Measurements from ENCODE around the gene MAL.

MAL gene

GRCh38 chr2:95009412-95009811 lies 16.1 kb upstream of the MAL start:
- Histone ChIP-seq H3K27me3 (ENCODE audit: insufficient read depth, low read length) (peaks cover 3% of the 10 kb centered on the region; the same call in 1 of the 2 replicates), H3K4me3 (ENCODE audit: low read length) (no peak overlapping the region), H3K9me3 (ENCODE audit: insufficient read depth, low read depth, low read length) (no peaks in the 10 kb centered on the region), H3K27ac (ENCODE audit: low read length) (no peak overlapping the region), H3K9ac (ENCODE audit: low read depth, low read length) (no peak overlapping the region), H3K36me3 (ENCODE audit: insufficient read depth, low read depth, low read length) (no peaks in the 10 kb centered on the region), H3K4me1 (ENCODE audit: insufficient read depth, low read length) (no peaks in the 10 kb centered on the region; the same call in 1 of the 2 replicates)

GRCh38 chr2:95010126-95010525 lies 15.4 kb upstream of the MAL start:
- H3K27me3 ChIP-seq (ENCODE audit: insufficient read depth, low read length): peaks cover 3% of the 10 kb centered on the region; the same call in 1 of the 2 replicates

GRCh38 chr2:95010718-95011117 lies 14.8 kb upstream of the MAL start:
- H3K9me3 ChIP-seq (ENCODE audit: insufficient read depth, low read depth, low read length): no peaks in the 10 kb centered on the region
- H3K4me1 ChIP-seq (ENCODE audit: insufficient read depth, low read length): no peaks in the 10 kb centered on the region; the same call in 1 of the 2 replicates
- H3K9ac ChIP-seq (ENCODE audit: low read depth, low read length): no peak overlapping the region
- no peak overlapping the region for H3K4me3 ChIP-seq (ENCODE audit: low read length)
- no peak overlapping the region for H3K27ac ChIP-seq (ENCODE audit: low read length)
- peaks cover 3% of the 10 kb centered on the region; the same call in 1 of the 2 replicates for H3K27me3 ChIP-seq (ENCODE audit: insufficient read depth, low read length)
- H3K36me3 ChIP-seq (ENCODE audit: insufficient read depth, low read depth, low read length): no peaks in the 10 kb centered on the region

More at GRCh38 chr2:95010126-95010525, 15.4 kb upstream of the MAL start:
- Histone ChIP-seq H3K27ac (ENCODE audit: low read length) (no peak overlapping the region), H3K4me3 (ENCODE audit: low read length) (no peak overlapping the region), H3K36me3 (ENCODE audit: insufficient read depth, low read depth, low read length) (no peaks in the 10 kb centered on the region), H3K9me3 (ENCODE audit: insufficient read depth, low read depth, low read length) (no peaks in the 10 kb centered on the region), H3K9ac (ENCODE audit: low read depth, low read length) (no peak overlapping the region), H3K4me1 (ENCODE audit: insufficient read depth, low read length) (no peaks in the 10 kb centered on the region; the same call in 1 of the 2 replicates)

- Histone ChIP-seq H3K9me3 (ENCODE audit: insufficient read depth, low read depth, low read length) (no peaks in the 10 kb centered on the region), H3K4me1 (ENCODE audit: insufficient read depth, low read length) (no peaks in the 10 kb centered on the region), H3K27me3 (ENCODE audit: insufficient read depth, low read length) (peaks cover 3% of the 10 kb centered on the region; the same call in 1 of the 2 replicates), H3K36me3 (ENCODE audit: insufficient read depth, low read depth, low read length) (no peaks in the 10 kb centered on the region), H3K4me3 (ENCODE audit: low read length) (no peak overlapping the region), H3K9ac (ENCODE audit: low read depth, low read length) (no peak overlapping the region), H3K27ac (ENCODE audit: low read length) (no peak overlapping the region)
These were observed 12.5 kb upstream of the MAL start for GRCh38 chr2:95012881-95013550.

- no peak overlapping the region for H3K4me3 ChIP-seq (ENCODE audit: low read length)
- H3K9ac ChIP-seq (ENCODE audit: low read depth, low read length): no peak overlapping the region
- peaks cover 3% of the 10 kb centered on the region; the same call in 1 of the 2 replicates for H3K27me3 ChIP-seq (ENCODE audit: insufficient read depth, low read length)
- no peak overlapping the region for H3K27ac ChIP-seq (ENCODE audit: low read length)
- no peaks in the 10 kb centered on the region for H3K36me3 ChIP-seq (ENCODE audit: insufficient read depth, low read depth, low read length)
- peaks cover 3% of the 10 kb centered on the region; the same call in 1 of the 2 replicates for H3K4me1 ChIP-seq (ENCODE audit: insufficient read depth, low read length)
- H3K9me3 ChIP-seq (ENCODE audit: insufficient read depth, low read depth, low read length): no peaks in the 10 kb centered on the region
These were observed 11.8 kb upstream of the MAL start for GRCh38 chr2:95013726-95014125.

GRCh38 chr2:95014126-95014708 lies 11.3 kb upstream of the MAL start:
- no peak overlapping the region for H3K9ac ChIP-seq (ENCODE audit: low read depth, low read length)
- H3K4me3 ChIP-seq (ENCODE audit: low read length): no peak overlapping the region
- H3K9me3 ChIP-seq (ENCODE audit: insufficient read depth, low read depth, low read length): no peaks in the 10 kb centered on the region
- no peak overlapping the region for H3K27ac ChIP-seq (ENCODE audit: low read length)
- H3K36me3 ChIP-seq (ENCODE audit: insufficient read depth, low read depth, low read length): no peaks in the 10 kb centered on the region
- peaks cover 3% of the 10 kb centered on the region; the same call in 1 of the 2 replicates for H3K27me3 ChIP-seq (ENCODE audit: insufficient read depth, low read length)
- H3K4me1 ChIP-seq (ENCODE audit: insufficient read depth, low read length): peaks cover 3% of the 10 kb centered on the region; the same call in 1 of the 2 replicates

GRCh38 chr2:95015261-95015912 lies 10.1 kb upstream of the MAL start:
- peaks cover 3% of the 10 kb centered on the region; the same call in 1 of the 2 replicates for H3K4me1 ChIP-seq (ENCODE audit: insufficient read depth, low read length)
- no peak overlapping the region for H3K9ac ChIP-seq (ENCODE audit: low read depth, low read length)
- H3K9me3 ChIP-seq (ENCODE audit: insufficient read depth, low read depth, low read length): no peaks in the 10 kb centered on the region
- no peaks in the 10 kb centered on the region for H3K36me3 ChIP-seq (ENCODE audit: insufficient read depth, low read depth, low read length)
- H3K27ac ChIP-seq (ENCODE audit: low read length): no peak overlapping the region
- peaks cover 10% of the 10 kb centered on the region; the same call in 1 of the 2 replicates for H3K27me3 ChIP-seq (ENCODE audit: insufficient read depth, low read length)
- H3K4me3 ChIP-seq (ENCODE audit: low read length): no peak overlapping the region

- H3K4me3 ChIP-seq (ENCODE audit: low read length): no peak overlapping the region
- H3K9me3 ChIP-seq (ENCODE audit: insufficient read depth, low read depth, low read length): no peaks in the 10 kb centered on the region
- H3K9ac ChIP-seq (ENCODE audit: low read depth, low read length): no peak overlapping the region
- peaks cover 17% of the 10 kb centered on the region for H3K27me3 ChIP-seq (ENCODE audit: insufficient read depth, low read length)
- H3K4me1 ChIP-seq (ENCODE audit: insufficient read depth, low read length): peaks cover 3% of the 10 kb centered on the region; the same call in 1 of the 2 replicates
- H3K27ac ChIP-seq (ENCODE audit: low read length): no peak overlapping the region
- no peaks in the 10 kb centered on the region for H3K36me3 ChIP-seq (ENCODE audit: insufficient read depth, low read depth, low read length)
These were observed 8.9 kb upstream of the MAL start for GRCh38 chr2:95016616-95017015.

- Histone ChIP-seq H3K4me3 (ENCODE audit: low read length) (no peak overlapping the region), H3K4me1 (ENCODE audit: insufficient read depth, low read length) (peaks cover 3% of the 10 kb centered on the region; the same call in 1 of the 2 replicates), H3K27me3 (ENCODE audit: insufficient read depth, low read length) (peaks cover 22% of the 10 kb centered on the region), H3K9me3 (ENCODE audit: insufficient read depth, low read depth, low read length) (no peaks in the 10 kb centered on the region), H3K9ac (ENCODE audit: low read depth, low read length) (no peak overlapping the region), H3K27ac (ENCODE audit: low read length) (no peak overlapping the region), H3K36me3 (ENCODE audit: insufficient read depth, low read depth, low read length) (no peaks in the 10 kb centered on the region)
These were observed 8.4 kb upstream of the MAL start for GRCh38 chr2:95017071-95017501.

GRCh38 chr2:95017836-95018235 lies 7.7 kb upstream of the MAL start:
- Histone ChIP-seq H3K4me3 (ENCODE audit: low read length) (no peak overlapping the region), H3K27me3 (ENCODE audit: insufficient read depth, low read length) (peaks cover 29% of the 10 kb centered on the region), H3K27ac (ENCODE audit: low read length) (no peak overlapping the region), H3K36me3 (ENCODE audit: insufficient read depth, low read depth, low read length) (no peaks in the 10 kb centered on the region), H3K9me3 (ENCODE audit: insufficient read depth, low read depth, low read length) (no peaks in the 10 kb centered on the region), H3K4me1 (ENCODE audit: insufficient read depth, low read length) (peaks cover 3% of the 10 kb centered on the region; the same call in 1 of the 2 replicates), H3K9ac (ENCODE audit: low read depth, low read length) (no peak overlapping the region)

GRCh38 chr2:95018301-95018700 lies 7.2 kb upstream of the MAL start:
- Histone ChIP-seq H3K4me1 (ENCODE audit: insufficient read depth, low read length) (peaks cover 3% of the 10 kb centered on the region; the same call in 1 of the 2 replicates), H3K9me3 (ENCODE audit: insufficient read depth, low read depth, low read length) (no peaks in the 10 kb centered on the region), H3K27ac (ENCODE audit: low read length) (no peak overlapping the region), H3K27me3 (ENCODE audit: insufficient read depth, low read length) (peaks cover 33% of the 10 kb centered on the region), H3K4me3 (ENCODE audit: low read length) (no peak overlapping the region), H3K36me3 (ENCODE audit: insufficient read depth, low read depth, low read length) (no peaks in the 10 kb centered on the region), H3K9ac (ENCODE audit: low read depth, low read length) (no peak overlapping the region)

All from iPS-20b (cell line).